Activated T-cell treated with anti-CD3 and anti-CD28 coated beads, Interleukin-2, amount 50 U/mL, for 1 hour (primary cell): ENCODE results near the gene IL18R1.

Experiments
- DNase-seq: peaks from one replicate; pipeline ENCODE4 v3.0.0-alpha.2; 2020

Gene IL18R1

DNA sequence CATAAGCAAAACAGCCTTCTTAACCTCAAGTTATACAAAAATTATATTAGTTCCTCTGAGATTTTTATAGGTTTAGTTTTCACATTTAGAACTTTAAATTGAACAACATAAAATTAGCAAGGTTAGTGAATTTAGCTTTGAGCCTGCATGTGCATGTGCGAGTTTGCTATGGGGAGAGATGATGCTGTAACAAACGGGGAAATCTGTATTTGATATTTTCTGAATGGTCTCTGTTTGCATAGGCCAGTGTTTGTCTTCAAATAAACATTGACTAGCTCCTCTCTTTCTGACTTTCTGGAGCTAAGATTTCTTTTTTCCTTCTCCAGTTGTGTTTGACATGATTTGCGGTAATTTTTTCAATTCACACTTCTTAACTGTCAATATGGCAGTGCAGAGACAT is 36.5 kb downstream of the IL18R1 start:
- DNase-seq = no peak

DNA sequence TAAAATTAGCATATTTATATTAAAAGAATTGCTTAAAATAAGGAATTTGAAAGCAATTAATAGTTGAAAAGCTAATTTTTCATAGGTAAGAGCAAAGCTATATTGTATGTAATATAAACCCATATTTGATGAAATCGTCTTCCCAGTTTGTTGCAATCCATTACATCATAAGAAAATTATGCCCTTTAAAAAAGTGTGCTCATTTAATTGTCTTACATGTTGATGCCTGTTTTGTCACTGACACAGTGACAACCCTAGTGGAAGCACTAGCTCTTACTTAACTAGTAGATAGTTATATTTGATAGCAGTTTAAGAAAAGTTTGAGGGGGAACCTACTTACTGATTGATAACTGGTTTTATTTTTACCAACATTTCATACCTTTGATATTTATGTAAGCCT is 37.3 kb downstream of the IL18R1 start:
- DNase-seq = no peak

DNA sequence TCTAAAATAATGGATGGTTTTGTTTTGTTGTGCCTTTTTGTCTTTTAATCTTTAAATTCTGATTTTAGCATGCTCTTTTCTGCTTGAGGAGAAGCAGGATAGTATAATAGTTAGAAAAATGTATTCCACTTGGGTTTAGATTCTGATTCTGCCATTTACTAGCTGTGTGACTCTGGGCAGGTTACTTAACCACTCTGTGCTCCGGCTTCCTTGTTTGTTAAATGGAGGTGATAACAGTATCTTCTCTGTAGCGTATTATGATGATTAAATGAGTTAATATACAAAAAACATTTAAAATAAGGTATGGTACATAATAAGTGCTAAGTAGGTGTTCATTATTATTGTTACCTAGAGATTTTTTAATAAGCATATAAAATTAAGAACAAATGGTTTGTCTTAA is 40.4 kb downstream of the IL18R1 start:
- DNase-seq = no peak

DNA sequence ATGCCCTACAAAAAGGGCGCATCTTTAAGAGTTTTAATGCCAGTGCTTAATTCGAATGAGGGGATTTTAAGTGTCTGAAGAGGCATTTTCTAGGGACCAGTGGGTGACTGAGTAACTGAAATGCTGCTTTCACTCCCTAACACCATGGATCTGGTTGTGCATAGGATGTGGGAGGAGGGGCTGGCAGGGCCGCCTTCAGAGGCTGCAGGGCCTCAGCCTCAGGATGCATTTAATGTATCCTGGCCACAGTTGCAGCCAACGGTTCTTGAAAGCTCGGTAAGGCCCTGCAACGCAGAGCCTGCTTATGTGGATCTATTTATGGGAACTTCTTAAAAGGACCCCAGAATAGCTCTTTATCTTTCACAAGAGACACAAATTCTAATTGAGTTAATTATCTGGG is 41.6 kb downstream of the IL18R1 start:
- no peak for DNase-seq

DNA sequence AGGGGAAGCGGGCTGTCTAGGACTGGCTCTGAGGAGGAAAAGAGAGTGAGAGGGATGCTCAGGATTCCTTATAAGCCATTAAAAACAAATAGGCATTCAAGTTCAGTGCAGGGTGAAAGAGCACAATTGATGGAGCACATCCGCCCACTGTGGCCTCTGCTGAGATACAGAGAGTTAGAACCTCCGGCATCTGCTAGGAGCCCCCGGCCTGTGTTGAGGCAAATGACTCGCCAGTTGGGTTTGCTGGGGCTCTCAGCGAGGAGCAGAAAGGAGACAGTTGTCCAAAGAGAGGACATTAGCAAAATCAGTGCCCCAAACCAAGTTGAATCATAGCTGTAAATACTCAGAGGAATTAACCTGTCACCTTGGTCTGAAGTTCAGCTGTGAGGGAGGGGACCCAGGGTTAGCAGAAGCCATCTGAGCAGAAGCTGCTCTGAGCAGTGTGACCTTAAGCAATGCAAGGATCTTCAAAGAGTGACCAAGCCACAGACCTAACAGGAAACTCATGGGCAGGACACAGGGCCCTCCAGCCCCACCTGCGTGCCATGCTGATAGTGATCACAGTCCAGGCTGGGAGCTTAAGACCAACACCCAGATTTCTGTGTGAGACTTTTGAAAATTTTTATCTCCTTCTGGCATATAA is 44.0 kb downstream of the IL18R1 start:
- DNase-seq = no peak

DNA sequence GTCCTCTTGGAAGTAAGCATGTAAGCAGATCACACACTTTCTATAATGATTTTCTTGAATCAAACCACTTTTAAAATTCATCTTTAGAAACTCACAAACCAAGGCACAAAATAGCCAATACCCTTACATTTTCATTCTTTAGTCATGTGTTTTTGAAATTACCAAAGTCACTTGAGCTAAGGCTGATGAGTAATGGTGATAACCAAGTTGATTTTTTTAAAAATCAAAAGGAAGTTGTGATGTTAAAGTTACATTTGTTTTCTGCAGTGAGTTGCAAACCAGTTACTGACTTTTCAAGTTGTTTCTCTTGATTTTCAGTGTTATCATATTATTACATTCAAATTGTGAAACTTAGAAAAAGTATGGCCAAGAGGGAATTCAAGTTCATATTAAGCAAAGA is 45.9 kb downstream of the IL18R1 start:
- no peak for DNase-seq

DNA sequence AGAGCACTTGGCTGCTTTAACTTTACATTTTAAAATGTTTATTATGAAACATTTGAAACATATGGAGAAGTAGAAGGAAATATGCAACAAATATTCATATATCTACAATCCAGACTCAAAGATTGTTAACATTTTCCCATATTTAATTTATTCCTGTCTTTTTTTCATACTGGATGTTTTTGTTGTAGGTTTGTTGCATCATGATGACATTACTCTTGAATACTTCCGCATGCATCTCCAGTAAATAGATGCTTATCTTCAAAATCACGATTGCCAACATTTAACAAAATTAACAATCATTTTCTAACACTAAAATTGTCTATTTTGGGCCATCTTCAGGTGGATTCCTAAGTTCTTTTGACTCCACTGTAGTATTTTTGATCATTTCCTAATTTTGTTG is 46.3 kb downstream of the IL18R1 start:
- no peak for DNase-seq

DNA sequence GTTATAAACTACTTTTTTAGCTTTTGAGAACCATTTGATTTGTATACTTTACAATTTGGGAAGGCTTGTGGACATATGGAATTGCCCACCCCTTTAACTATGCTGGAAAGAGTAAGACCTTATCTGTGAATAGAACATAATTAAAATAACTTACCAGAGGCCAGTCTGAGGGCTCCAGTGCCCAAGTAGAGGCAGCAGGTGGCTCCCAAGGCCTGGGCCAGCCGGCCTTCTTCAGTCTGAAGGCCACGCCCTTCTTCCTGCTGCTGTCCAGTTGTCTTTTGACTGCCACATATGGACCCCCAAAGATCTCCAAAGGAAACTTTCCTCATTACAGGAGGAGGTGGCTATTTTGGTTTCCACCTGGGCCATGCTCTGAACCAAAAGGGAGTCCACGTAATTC is 55.4 kb downstream of the IL18R1 start:
- DNase-seq = no peak

DNA sequence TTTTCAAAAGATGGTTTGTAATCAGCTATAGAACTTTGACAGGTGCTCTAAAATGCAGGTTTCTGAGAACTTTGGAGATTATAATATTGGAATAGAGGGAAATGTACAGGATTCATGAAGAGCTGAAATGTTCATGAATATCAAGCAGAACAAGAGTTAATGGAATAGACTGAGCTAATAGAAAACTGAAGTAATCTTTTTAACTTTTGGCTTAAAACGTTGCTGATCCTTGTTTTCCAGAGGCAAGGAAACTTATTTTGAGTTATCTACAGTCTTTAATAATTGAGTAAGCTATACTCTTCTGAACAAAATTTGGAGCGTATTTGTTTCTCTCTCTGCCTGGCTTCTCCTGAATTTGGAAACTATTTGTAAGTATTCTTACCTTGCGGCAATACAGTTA is 56.6 kb downstream of the IL18R1 start:
- DNase-seq = no peak

DNA sequence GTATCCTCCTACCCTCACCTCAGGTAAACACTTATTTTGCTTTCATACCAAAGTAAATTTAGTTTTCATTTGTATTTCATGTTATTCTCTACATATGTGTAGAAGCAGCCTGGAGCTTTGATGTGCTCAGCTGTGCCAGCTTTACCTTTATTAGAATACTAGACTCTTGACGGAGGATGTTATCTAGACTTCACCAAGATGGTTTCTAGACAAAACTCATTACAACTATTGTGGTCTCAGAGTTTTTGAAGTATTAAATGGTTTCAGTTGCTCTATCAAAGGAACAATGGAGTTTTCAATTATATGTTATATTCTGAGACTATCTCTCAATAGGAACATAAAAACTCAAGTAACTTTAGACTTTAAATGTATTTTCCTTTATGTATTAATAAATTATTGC is 62.4 kb downstream of the IL18R1 start:
- no peak for DNase-seq

DNA sequence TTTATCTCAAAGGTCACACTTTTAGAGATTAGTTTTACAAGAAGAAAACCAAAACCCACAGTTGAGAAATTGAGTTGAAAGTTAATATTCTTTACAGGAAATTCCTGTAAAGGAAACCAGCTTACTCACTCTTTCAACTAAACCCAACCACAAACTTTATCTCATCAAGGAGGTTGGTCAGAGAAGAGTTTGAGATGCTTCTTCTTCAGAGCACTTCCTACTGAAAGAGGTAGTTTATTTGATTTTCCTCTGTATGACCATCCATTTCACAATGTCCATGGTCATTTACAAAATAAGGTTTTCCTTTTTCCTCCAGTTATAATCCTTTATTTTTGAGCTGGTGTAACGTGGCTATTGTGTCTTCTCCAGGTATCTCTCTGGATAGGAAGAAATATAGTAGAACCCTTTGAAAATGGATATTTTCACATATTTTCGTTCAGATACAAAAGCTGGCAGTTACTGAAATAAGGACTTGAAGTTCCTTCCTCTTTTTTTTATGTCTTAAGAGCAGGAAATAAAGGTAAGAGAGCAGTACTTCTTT is 62.9 kb downstream of the IL18R1 start:
- DNase-seq = no peak

DNA sequence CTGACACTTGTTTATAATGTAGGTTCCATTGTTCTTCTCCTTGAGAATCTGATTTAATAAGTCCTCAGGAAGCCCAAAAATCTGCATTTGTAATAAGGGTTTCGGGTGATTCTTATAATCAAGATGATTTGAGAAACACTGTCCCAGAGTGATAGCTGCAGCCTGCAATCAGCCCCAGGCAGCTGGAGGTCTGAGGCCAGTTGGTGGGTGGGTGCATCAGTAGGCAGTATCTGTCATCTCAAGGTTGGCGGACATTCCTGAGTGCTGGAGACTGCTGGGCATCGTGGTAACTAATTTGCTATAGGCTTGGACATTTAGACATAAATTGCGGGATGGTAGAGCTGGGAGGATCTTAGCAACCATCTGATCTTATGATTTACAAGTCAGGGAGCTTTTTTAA is 64.7 kb downstream of the IL18R1 start:
- no peak for DNase-seq

DNA sequence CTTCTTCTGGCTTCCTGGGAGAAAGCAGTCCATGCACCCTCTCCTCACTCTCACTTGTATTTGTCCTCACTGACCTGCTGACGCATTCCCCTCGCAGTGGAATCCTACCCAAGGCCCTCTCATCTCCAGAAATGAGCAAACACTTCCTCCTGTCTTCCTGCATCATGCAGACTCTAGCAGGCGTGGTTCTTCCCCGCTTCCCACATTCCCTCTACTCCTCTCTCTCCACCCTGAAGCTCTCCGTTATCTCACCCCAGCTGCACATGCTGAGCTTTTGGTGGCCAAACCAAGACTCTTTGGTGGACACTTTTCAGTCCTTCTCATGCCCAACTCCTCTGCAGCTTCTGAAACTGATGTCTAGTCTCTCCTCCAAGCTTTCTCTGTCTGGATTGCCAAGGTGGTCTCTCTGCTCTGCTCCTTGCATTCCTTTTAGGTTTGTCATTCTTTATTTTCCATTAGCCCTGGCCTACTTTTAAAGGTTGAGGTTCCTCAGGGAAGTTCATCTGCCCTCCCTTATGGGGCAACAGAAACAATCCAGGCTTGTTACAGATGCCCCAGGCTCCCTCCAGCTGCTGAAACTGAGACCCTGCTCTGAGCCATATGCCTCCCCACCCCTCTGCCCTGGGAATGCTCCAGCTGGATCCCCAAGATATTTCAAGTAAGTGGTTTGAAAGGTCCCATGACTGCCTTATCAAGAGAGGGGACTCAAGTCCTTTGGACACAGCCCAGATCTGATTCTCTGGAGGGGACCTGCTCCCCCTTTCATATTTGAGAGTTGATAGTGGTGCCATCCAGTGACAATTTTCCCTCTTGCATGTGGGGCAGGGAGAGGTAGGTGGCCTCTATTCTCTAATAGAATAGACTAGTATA is 66.5 kb downstream of the IL18R1 start:
- DNase-seq = no peak

DNA sequence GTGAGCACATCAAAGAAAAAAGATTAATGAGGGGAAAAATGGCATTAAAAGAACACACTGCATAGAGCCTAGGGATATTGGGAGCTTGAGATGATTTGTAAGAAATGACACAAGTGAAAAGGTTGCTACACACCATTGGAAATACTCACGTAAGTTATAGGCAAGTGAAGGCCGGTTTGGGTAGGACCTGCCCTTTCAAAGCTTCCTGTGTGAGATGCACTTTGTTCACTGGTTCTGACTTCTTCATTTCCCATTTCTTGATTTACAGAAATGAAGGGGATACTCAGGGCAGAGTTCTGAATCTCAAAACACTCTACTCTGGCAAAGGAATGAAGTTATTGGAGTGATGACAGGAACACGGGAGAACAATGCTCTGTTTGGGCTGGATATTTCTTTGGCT is 67.3 kb downstream of the IL18R1 start, which contains the start of gene IL18RAP:
IL18RAP (plus strand) TSS at position 251 of the 400 bp plus-strand sequence; CDS start at position 369, 118 bp downstream.
- no peak for DNase-seq

DNA sequence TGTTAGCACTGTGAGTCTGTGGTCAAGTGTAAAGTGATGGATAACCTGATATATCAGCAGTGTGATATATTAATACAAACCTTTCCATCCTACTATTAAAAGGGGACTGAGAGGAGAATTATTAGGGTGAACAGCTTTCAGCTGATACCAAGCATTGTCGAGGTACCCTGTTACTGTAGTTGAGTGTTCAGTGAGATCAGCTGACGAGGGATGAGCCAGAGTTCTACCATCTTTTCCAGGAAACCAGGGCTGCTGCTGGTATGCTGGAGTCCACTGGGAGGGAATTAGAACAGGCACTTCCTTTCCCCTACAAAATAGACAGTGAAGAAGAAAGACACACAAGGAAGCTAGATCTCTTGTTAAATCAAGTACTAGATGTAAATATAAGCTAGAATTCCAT is 67.8 kb downstream of the IL18R1 start:
- DNase-seq = no peak

DNA sequence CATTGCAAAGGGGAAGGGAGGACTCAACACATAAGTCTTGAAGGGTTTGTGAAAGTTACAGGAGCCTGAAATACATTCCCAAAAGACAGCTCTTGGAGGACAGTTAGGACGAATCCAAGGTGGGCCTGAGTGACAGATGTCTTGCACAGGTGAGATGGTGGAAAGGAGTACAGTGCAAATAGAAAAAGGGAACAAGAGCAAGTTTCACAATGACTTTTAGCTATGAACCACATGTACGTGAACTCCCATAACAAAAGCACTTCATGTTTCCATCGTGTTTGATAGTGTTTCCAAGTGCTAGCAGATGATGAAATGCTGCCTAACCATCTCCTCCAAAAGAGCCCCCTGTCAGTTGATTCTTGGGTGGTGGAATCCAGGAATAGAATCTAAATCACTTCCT is 69.2 kb downstream of the IL18R1 start:
- no peak for DNase-seq

DNA sequence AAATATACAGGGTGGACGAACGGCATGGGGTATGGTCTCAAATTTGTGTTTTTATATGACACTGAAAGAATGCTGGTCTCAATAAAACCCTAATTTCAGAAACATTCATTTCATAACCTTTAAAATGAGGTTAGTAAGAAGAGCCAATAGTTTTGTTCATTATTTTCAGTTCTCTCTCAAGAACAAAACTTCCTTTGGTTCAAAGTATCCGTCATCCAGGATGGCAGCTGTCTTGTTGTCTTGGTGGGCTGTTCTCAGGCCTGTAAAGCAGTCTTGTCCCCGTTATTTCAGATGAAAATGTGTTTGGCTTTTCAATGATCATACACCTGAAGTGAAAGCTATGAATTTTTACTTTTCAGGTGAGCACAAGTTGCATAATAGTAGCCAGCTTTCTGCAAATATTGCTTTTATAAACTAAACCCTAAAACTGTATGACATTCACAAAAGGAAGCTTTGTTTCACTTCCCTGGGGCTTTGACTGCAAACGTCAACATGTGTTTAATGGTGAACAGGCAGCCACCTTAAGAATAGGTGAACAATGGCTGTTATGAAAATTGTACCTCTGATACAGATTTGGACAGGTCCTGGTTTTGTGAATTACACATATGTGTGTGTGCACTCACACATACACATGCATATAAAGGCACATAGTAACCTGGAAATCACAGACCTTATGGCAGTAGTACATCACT is 70.0 kb downstream of the IL18R1 start:
- no peak for DNase-seq

DNA sequence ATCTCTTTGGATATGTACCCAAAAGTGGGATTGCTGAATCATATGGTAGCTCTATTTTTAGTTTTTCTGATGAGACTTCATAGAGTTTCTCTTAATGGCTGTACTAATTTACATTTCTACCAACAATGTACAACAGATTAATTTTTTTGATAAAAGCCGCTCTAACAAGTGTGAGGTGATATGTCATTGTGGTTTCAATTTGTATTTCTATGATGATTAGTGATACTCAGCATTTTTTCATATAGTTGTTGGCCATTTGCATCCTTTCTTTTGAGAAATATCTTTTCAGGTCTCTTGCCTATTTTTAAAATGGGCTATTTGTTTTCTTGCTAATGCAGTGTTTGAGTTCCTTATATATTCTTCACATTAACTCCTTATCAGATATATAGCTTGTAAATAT is 71.7 kb downstream of the IL18R1 start:
- no peak for DNase-seq

DNA sequence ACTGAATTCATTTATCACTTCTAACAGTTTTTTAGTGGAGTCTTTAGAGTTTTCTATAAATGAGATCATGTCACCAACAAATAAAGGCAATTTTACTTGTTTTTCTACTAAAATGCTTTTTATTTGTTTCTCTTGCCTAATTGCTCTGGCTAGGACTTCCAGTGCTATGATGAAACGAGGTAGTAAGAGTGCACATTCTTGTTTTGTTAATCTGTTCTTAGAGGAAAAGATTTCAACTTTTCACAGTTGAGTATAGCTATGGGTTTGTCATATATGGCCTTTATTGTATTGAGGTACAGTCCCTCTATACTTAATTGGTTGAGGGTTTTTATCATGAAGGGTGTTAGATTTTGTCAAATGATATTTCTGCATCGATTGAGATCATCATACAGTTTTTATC is 73.0 kb downstream of the IL18R1 start:
- DNase-seq = no peak

DNA sequence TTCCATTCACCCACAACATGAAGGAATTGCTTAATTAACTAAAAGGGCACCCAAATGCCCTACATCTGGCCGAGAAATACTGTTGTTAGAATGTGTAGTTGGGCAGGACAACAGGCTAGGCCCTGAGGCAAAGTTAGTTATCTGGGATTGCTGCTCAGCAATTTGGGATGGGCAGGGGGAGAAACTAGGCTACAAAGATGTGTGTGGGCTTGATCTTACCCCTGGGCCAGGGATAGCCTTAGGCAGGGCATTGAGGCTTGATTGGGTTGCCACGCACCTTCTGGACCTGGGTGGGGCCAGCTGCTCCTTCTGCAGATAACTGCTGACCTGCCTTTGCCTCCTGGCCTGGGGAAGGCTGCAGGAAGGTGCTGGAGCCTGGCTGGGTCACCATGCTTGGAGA is 76.8 kb downstream of the IL18R1 start:
- DNase-seq = no peak

DNA sequence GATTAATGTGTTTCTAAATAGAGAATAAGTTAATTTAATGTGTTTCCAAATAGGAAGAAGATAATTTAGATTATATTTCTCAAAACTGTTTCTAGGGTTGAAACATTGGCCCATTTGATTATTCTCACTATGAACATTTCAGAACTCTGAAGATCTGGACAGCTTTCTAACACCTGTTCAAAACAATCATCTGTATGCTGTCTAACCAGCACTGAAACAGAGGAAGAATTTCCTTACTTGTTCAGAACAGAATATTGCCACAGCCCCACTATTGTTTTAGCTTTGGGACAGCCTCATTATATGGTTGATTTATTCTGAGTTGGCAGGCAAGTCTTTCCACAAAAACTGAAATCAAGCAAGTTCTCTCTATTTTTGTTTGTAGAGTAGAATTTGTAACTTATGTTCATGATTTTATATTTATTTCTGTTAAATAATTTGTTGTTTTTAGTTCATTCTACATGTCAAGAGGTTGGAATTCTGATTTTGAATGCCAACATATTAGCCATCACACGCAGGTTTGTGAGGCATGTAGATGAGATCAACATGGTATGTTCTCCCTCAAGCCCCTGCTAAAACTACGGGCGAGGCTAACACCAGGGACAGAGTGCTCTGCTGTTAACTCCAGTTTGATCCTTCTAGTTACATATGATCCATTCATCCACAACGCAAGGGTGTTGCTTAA is 78.5 kb downstream of the IL18R1 start:
- no peak for DNase-seq

DNA sequence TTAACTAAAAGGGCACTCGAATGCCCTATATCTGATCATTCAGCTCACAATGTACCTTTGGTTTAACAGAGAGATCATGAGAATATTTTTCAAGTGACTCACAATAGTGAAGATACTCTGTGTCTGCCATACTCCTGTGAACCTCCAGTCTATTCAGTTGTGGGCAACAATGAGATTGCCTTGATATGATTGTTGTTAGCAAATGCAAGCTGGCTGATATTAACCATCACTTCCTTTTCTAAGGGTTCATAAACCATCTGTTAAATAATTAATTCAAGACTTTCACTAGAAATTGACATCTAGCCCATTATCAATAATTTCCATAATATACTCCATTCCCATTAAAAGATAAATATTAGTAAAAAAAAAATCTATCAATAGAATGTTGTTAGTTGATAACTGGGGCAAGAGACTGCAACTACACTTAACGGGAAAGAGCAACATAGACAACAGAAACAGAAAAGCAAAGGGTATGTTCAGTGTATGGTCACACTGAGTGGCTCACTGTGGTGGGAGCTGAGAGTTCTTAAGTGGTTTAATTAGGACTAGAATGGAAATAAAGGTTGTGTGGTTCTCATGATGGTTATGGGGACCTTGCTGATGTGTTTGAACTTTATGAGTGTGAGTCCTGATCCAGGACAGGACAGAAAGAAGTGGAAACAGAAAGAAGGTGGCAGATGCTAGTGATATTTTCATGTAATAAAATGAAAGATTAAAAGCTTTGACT is 79.2 kb downstream of the IL18R1 start:
- no peak for DNase-seq
